ENCODE results near the gene CAMSAP1.

CAMSAP1 gene

GRCh38 chr9:135890190-135891026 lies 16.9 kb downstream of the CAMSAP1 start:
- no peak overlapping the region for H3K4me3 ChIP-seq (ENCODE audit: low read depth, low read length)
- TF ChIP-seq, protein P1, sequence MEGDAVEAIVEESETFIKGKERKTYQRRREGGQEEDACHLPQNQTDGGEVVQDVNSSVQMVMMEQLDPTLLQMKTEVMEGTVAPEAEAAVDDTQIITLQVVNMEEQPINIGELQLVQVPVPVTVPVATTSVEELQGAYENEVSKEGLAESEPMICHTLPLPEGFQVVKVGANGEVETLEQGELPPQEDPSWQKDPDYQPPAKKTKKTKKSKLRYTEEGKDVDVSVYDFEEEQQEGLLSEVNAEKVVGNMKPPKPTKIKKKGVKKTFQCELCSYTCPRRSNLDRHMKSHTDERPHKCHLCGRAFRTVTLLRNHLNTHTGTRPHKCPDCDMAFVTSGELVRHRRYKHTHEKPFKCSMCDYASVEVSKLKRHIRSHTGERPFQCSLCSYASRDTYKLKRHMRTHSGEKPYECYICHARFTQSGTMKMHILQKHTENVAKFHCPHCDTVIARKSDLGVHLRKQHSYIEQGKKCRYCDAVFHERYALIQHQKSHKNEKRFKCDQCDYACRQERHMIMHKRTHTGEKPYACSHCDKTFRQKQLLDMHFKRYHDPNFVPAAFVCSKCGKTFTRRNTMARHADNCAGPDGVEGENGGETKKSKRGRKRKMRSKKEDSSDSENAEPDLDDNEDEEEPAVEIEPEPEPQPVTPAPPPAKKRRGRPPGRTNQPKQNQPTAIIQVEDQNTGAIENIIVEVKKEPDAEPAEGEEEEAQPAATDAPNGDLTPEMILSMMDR (IDR thresholded peaks at IDR 0.05; ENCODE audit: borderline replicate concordance, insufficient read depth, low read depth, low read length): no peak

GRCh38 chr9:135889564-135890189 lies 17.7 kb downstream of the CAMSAP1 start:
- TF ChIP-seq, protein P1 (IDR thresholded peaks at IDR 0.05; ENCODE audit: borderline replicate concordance, insufficient read depth, low read depth, low read length): no peak
- no peak overlapping the region for H3K4me3 ChIP-seq (ENCODE audit: low read depth, low read length)

DNA sequence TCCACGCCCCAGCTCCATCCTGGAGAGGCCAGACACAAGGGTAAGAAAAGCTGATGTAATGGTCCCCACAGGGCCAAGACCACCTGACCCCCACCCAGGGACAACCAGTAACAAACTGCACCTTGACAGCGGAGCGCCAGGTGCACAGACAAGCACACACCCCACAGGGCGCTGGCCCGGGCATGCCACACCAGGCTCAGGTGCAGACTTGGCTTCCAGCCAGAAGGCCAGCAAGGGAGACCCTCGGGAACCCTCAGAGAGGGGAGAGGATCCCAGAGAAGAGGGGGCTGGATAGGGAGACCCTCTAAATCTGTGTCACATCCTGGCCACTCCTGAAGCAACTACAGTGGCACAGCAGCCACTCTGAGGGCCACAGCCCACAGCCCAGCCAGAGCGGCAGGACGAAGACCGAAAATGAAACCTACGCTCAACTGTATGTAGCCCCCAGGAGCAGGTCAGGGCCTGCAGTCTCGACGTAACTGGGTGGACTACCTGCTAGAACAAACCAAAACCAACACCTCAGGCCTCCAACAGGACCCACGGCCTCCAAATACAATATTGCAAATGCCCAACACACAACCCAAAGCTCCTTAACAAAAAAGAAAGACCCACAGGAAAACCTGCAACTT lies 18.5 kb downstream of the CAMSAP1 start:
- no peak overlapping the region for H3K4me3 ChIP-seq (ENCODE audit: low read depth, low read length)
- TF ChIP-seq, protein P1 (IDR thresholded peaks at IDR 0.05; ENCODE audit: borderline replicate concordance, insufficient read depth, low read depth, low read length): no peak

- H3K4me3 ChIP-seq (ENCODE audit: low read depth, low read length): no peak overlapping the region
- TF ChIP-seq, protein P1 (IDR thresholded peaks at IDR 0.05; ENCODE audit: borderline replicate concordance, insufficient read depth, low read depth, low read length): no peak
Measured at GRCh38 chr9:135888126-135888765, 19.1 kb downstream of the CAMSAP1 start.

DNA sequence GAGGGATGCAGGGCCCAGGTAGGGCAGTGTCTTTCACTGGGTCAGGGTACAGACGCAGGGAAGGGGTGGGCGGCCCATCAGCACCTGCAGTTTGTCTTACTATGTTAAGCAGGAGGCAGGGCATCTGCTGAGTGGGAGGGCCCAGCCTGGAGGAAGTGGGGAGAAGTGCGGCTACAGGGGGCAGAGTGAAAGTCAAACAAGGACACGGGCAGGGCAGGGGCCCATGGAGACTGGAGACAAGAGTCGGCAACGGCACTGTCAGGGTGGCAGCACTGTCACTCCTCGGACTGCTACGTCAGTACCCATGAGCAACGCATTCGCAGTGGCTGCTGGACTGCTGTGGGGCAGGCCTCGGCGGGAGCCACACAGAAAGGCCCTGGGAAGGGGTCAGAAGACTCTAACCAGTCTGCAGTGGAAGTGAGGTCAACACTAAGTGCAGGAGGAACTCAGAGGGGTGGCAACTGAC lies 19.7 kb downstream of the CAMSAP1 start:
- no peak overlapping the region for H3K4me3 ChIP-seq (ENCODE audit: low read depth, low read length)
- TF ChIP-seq, protein P1 (IDR thresholded peaks at IDR 0.05; ENCODE audit: borderline replicate concordance, insufficient read depth, low read depth, low read length): 0 out of 2 replicates have a peak, but pooled peaks have one; percentile 10

GRCh38 chr9:135887021-135887507 lies 20.3 kb downstream of the CAMSAP1 start:
- TF ChIP-seq, protein P1 (IDR thresholded peaks at IDR 0.05; ENCODE audit: borderline replicate concordance, insufficient read depth, low read depth, low read length): no peak
- H3K4me3 ChIP-seq (ENCODE audit: low read depth, low read length): no peak overlapping the region
